Vagina (tissue), 2 donors: ENCODE data around the gene C19orf18. TPM values are rescaled to one million over a fixed set of nuclear protein-coding genes. Genes with fewer than 3 reads are reported as not detected.

Experiments
- DNase-seq, 2 donors: peaks; one replicate each; pipeline ENCODE4 v3.0.0-alpha.2; 2017; ENCODE audit errors: extremely low spot score in 2 of 2
- H3K27ac ChIP-seq: fragments of 200-600 bp; sonication (generic); one replicate; pipeline ENCODE4 v1.5.1; 2019
- H3K27me3 ChIP-seq: fragments of 200-600 bp; sonication (generic); one replicate; pipeline ENCODE4 v1.5.1; 2019
- H3K36me3 ChIP-seq, 2 donors: fragments of 200-600 bp; sonication (generic); one replicate each; pipeline ENCODE4 v1.5.1; 2017 to 2019
- H3K4me1 ChIP-seq: fragments of 200-600 bp; sonication (generic); one replicate; pipeline ENCODE4 v1.5.1; 2019
- H3K4me3 ChIP-seq, 2 donors: fragments of 200-600 bp; sonication (generic); 1 replicate in 1 of 2; 2 replicates in 1 of 2; pipeline ENCODE4 v1.5.1; 2016 to 2019
- H3K9me3 ChIP-seq: fragments of 200-600 bp; sonication (generic); one replicate; pipeline ENCODE4 v1.5.1; 2019
- CTCF ChIP-seq, 3 experiments: fragments of 450-650 bp in 2 of 3; fragments of 200-600 bp in 1 of 3; sonication (generic) in 1 of 3; IDR thresholded peaks; one replicate each; pipeline ENCODE4 v1.5.1; 2017 to 2019; ENCODE audit warnings: antibody characterized with exemption in 3 of 3, mild to moderate bottlenecking in 2 of 3, moderate library complexity in 2 of 3
- POLR2A ChIP-seq, 2 donors: fragments of 450-650 bp; IDR thresholded peaks; one replicate each; pipeline ENCODE4 v1.6.1; 2017; ENCODE audit warnings: antibody characterized with exemption in 2 of 2, mild to moderate bottlenecking in 2 of 2, moderate library complexity in 2 of 2
- POLR2AphosphoS5 ChIP-seq, 2 donors: sonication (generic); formaldehyde crosslinking; IDR thresholded peaks; one replicate each; pipeline ENCODE4 v1.9.0; 2017; ENCODE audit warnings: antibody characterized with exemption in 2 of 2, mild to moderate bottlenecking in 2 of 2, low read depth in 1 of 2; ENCODE audit not compliant: insufficient read depth in 1 of 2
- intact Hi-C: fragments of 100-400 bp; cut with DNase I; formaldehyde crosslinking; loops from one replicate; pipeline ENCODE4 v1.15.1; 2023
- total RNA-seq: library from RNA; depleted of rRNA; stranded (reverse); fragments of >200 nt; gene quantifications from one replicate; pipeline ENCODE4 v1.2.3, GENCODE V29; 2016

C19orf18 gene
- total RNA-seq, 1 donor from 2014 or later, result 2.9 TPM

- TF ChIP-seq POLR2AphosphoS5 (IDR thresholded peaks at IDR 0.05; ENCODE audit: insufficient read depth in 1 of 2, low read depth in 1 of 2), result peak; percentile 66 to 95
- peak; percentile 16 to 43 (median 24) for TF ChIP-seq CTCF (IDR thresholded peaks at IDR 0.05)
- TF ChIP-seq POLR2A (IDR thresholded peaks at IDR 0.05), result no peak
- DNase-seq, result no peak
- peaks cover 17% of the 10 kb centered on the region for H3K4me1 ChIP-seq
- H3K27ac ChIP-seq, result peak within 1 kb of the TSS; percentile 15
- peaks cover 0 to 21% of the 10 kb centered on the region in 2 donors for H3K36me3 ChIP-seq
- H3K9me3 ChIP-seq, result peaks cover 6% of the 10 kb centered on the region
- peak within 1 kb of the TSS; percentile 70 to 80 for H3K4me3 ChIP-seq
- no peaks in the 10 kb centered on the region for H3K27me3 ChIP-seq
- intact Hi-C loops, result no loop called here
Observed at GRCh38 chr19:57947419-57948134, 26.8 kb downstream of the C19orf18 start, which contains the start of gene ZNF256. TSS of gene ZNF256 (minus strand) at chr19:57947706. CDS start at chr19:57947474, 232 bp downstream.

- H3K36me3 ChIP-seq, result peaks cover 0 to 26% of the 10 kb centered on the region in 2 donors
- no peak for TF ChIP-seq POLR2A (IDR thresholded peaks at IDR 0.05)
- TF ChIP-seq POLR2AphosphoS5 (IDR thresholded peaks at IDR 0.05; ENCODE audit: insufficient read depth in 1 of 2, low read depth in 1 of 2), result no peak
- no peak for TF ChIP-seq CTCF (IDR thresholded peaks at IDR 0.05)
- peak overlapping the region; percentile 70 to 80 for H3K4me3 ChIP-seq
- H3K4me1 ChIP-seq, result peaks cover 17% of the 10 kb centered on the region
- intact Hi-C loops, result no loop called here
- peaks cover 12% of the 10 kb centered on the region for H3K9me3 ChIP-seq
- H3K27me3 ChIP-seq, result no peaks in the 10 kb centered on the region
- DNase-seq, result no peak
- H3K27ac ChIP-seq, result peak overlapping the region; percentile 15
Observed at GRCh38 chr19:57947088-57947418, 27.3 kb downstream of the C19orf18 start.

GRCh38 chr19:57946316-57946715 is 28.0 kb downstream of the C19orf18 start:
- intact Hi-C loops, result no loop called here
- H3K4me3 ChIP-seq, result peak overlapping the region; percentile 70 to 80
- peaks cover 17% of the 10 kb centered on the region for H3K4me1 ChIP-seq
- peaks cover 0 to 34% of the 10 kb centered on the region in 2 donors for H3K36me3 ChIP-seq
- no peak overlapping the region for H3K27ac ChIP-seq
- peaks cover 18% of the 10 kb centered on the region for H3K9me3 ChIP-seq
- TF ChIP-seq CTCF (IDR thresholded peaks at IDR 0.05) (no peak), POLR2AphosphoS5 (IDR thresholded peaks at IDR 0.05; ENCODE audit: insufficient read depth in 1 of 2, low read depth in 1 of 2) (no peak), POLR2A (IDR thresholded peaks at IDR 0.05) (no peak)
- no peak for DNase-seq
- no peaks in the 10 kb centered on the region for H3K27me3 ChIP-seq

GRCh38 chr19:57941593-57941992 is 32.7 kb downstream of the C19orf18 start:
- no peak for TF ChIP-seq POLR2A (IDR thresholded peaks at IDR 0.05)
- TF ChIP-seq CTCF (IDR thresholded peaks at IDR 0.05), result no peak
- no peak for TF ChIP-seq POLR2AphosphoS5 (IDR thresholded peaks at IDR 0.05; ENCODE audit: insufficient read depth in 1 of 2, low read depth in 1 of 2)
- Histone ChIP-seq H3K27me3 (no peaks in the 10 kb centered on the region), H3K4me3 (no peak overlapping the region), H3K9me3 (peaks cover 48% of the 10 kb centered on the region), H3K27ac (no peak overlapping the region), H3K36me3 (peaks cover 0 to 73% of the 10 kb centered on the region in 2 donors), H3K4me1 (peaks cover 4% of the 10 kb centered on the region)
- intact Hi-C loops, result no loop called here
- DNase-seq, result no peak

GRCh38 chr19:57935731-57936130 is 38.6 kb downstream of the C19orf18 start:
- Histone ChIP-seq H3K9me3 (peaks cover 57% of the 10 kb centered on the region), H3K4me3 (no peak overlapping the region), H3K27me3 (no peaks in the 10 kb centered on the region), H3K27ac (no peak overlapping the region), H3K4me1 (peaks cover 10% of the 10 kb centered on the region), H3K36me3 (peaks cover 0 to 51% of the 10 kb centered on the region in 2 donors)
- DNase-seq, result no peak
- intact Hi-C loops, result no loop called here
- TF ChIP-seq POLR2AphosphoS5 (IDR thresholded peaks at IDR 0.05; ENCODE audit: insufficient read depth in 1 of 2, low read depth in 1 of 2), result no peak
- no peak for TF ChIP-seq CTCF (IDR thresholded peaks at IDR 0.05)
- no peak for TF ChIP-seq POLR2A (IDR thresholded peaks at IDR 0.05)
